ENCODE measurements around the gene ELL2.

Gene ELL2

DNA sequence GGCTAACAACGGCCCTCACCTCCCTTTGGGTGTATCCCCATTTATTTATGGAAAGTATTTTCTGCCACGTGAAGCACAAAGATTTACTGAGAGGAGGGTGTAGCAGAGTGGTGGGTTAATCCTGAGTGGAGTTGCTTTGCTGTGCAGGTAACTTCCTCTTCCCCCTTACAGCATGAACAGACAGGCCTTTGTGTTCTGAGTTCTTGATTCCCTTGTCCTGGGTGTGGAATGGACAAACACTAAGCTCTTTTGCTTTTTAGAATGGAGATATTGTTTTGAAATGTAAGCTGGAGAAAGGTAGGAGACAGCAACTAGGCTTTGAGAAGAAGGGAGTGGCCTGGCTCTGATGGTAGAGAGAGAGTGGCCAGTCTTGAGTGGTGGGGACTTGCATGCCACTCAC lies 122.0 kb downstream of the ELL2 start:
- Histone ChIP-seq H3K9me3 (replicated peaks; ENCODE audit: insufficient read depth, low read length) (no peaks in the 10 kb centered on the region), H3K9ac (ENCODE audit: low read length) (no peak overlapping the region), H3K79me2 (ENCODE audit: low read length) (no peaks in the 10 kb centered on the region), H3K27me3 (replicated peaks; ENCODE audit: insufficient read depth, low read length) (no peaks in the 10 kb centered on the region), H4K20me1 (ENCODE audit: insufficient read depth, low read length) (no peaks in the 10 kb centered on the region), H3K27ac (ENCODE audit: low read length) (no peak overlapping the region), H2AFZ (ENCODE audit: low read length) (no peak overlapping the region), H3K4me2 (ENCODE audit: low read depth, low read length) (no peak overlapping the region), H3F3A (ENCODE audit: insufficient read depth, low read length) (peaks cover 21% of the 10 kb centered on the region), H3K4me1 (ENCODE audit: low read length) (peaks cover 35% of the 10 kb centered on the region), H3K9me2 (replicated peaks; ENCODE audit: insufficient read depth, low read length) (no peaks in the 10 kb centered on the region), H3K4me3 (ENCODE audit: low read length) (no peak overlapping the region), H3K36me3 (replicated peaks; ENCODE audit: insufficient read depth, low read length) (no peaks in the 10 kb centered on the region)
- no peak for TF ChIP-seq EZH2phosphoT487 (IDR thresholded peaks at IDR 0.05; ENCODE audit: low read length)
- no peak for TF ChIP-seq EZH2 (optimal IDR thresholded peaks at IDR 0.05; ENCODE audit: low read depth, low read length)
- TF ChIP-seq, protein P1, sequence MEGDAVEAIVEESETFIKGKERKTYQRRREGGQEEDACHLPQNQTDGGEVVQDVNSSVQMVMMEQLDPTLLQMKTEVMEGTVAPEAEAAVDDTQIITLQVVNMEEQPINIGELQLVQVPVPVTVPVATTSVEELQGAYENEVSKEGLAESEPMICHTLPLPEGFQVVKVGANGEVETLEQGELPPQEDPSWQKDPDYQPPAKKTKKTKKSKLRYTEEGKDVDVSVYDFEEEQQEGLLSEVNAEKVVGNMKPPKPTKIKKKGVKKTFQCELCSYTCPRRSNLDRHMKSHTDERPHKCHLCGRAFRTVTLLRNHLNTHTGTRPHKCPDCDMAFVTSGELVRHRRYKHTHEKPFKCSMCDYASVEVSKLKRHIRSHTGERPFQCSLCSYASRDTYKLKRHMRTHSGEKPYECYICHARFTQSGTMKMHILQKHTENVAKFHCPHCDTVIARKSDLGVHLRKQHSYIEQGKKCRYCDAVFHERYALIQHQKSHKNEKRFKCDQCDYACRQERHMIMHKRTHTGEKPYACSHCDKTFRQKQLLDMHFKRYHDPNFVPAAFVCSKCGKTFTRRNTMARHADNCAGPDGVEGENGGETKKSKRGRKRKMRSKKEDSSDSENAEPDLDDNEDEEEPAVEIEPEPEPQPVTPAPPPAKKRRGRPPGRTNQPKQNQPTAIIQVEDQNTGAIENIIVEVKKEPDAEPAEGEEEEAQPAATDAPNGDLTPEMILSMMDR (IDR thresholded peaks at IDR 0.05; ENCODE audit: low read length): no peak
- DNase-seq: no peak

DNA sequence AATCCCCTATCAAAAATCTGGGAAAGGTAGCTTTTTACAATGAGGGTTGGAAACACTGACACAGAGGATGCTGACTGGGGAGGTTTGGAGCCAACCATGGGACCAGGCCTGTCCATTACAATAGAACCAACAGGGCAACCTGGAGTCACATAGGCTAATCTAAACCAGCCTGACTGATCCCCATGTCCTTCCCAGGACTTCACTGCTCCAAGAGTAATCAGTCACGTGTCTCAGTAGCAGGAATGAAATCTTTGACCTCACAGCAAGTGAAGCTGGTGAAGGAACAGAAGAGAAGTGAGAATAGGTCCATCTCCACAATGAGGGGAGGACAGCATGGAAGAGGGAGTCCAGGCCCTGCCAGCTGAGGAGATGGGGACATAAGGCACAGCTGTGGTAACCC lies 123.1 kb downstream of the ELL2 start:
- H3K4me2 ChIP-seq (ENCODE audit: low read depth, low read length): no peak overlapping the region
- H3K9ac ChIP-seq (ENCODE audit: low read length): no peak overlapping the region
- no peaks in the 10 kb centered on the region for H3K27me3 ChIP-seq (replicated peaks; ENCODE audit: insufficient read depth, low read length)
- H3K36me3 ChIP-seq (replicated peaks; ENCODE audit: insufficient read depth, low read length): no peaks in the 10 kb centered on the region
- no peaks in the 10 kb centered on the region for H3K9me2 ChIP-seq (replicated peaks; ENCODE audit: insufficient read depth, low read length)
- peaks cover 30% of the 10 kb centered on the region for H3F3A ChIP-seq (ENCODE audit: insufficient read depth, low read length)
- H3K4me1 ChIP-seq (ENCODE audit: low read length): peaks cover 35% of the 10 kb centered on the region
- no peaks in the 10 kb centered on the region for H3K79me2 ChIP-seq (ENCODE audit: low read length)
- H3K9me3 ChIP-seq (replicated peaks; ENCODE audit: insufficient read depth, low read length): no peaks in the 10 kb centered on the region
- TF ChIP-seq, protein P1 (IDR thresholded peaks at IDR 0.05; ENCODE audit: low read length): no peak
- TF ChIP-seq EZH2phosphoT487 (IDR thresholded peaks at IDR 0.05; ENCODE audit: low read length): no peak
- TF ChIP-seq EZH2 (optimal IDR thresholded peaks at IDR 0.05; ENCODE audit: low read depth, low read length): no peak
- H4K20me1 ChIP-seq (ENCODE audit: insufficient read depth, low read length): no peaks in the 10 kb centered on the region
- no peak overlapping the region for H3K27ac ChIP-seq (ENCODE audit: low read length)
- no peak overlapping the region for H2AFZ ChIP-seq (ENCODE audit: low read length)
- no peak overlapping the region for H3K4me3 ChIP-seq (ENCODE audit: low read length)
- no peak for DNase-seq

- Histone ChIP-seq H3K9ac (ENCODE audit: low read length) (no peak overlapping the region), H3K4me2 (ENCODE audit: low read depth, low read length) (no peak overlapping the region), H3K4me1 (ENCODE audit: low read length) (peaks cover 35% of the 10 kb centered on the region), H4K20me1 (ENCODE audit: insufficient read depth, low read length) (no peaks in the 10 kb centered on the region), H2AFZ (ENCODE audit: low read length) (no peak overlapping the region), H3K4me3 (ENCODE audit: low read length) (no peak overlapping the region), H3K27me3 (replicated peaks; ENCODE audit: insufficient read depth, low read length) (no peaks in the 10 kb centered on the region), H3K36me3 (replicated peaks; ENCODE audit: insufficient read depth, low read length) (no peaks in the 10 kb centered on the region), H3K9me3 (replicated peaks; ENCODE audit: insufficient read depth, low read length) (no peaks in the 10 kb centered on the region), H3K27ac (ENCODE audit: low read length) (no peak overlapping the region), H3F3A (ENCODE audit: insufficient read depth, low read length) (peaks cover 30% of the 10 kb centered on the region), H3K79me2 (ENCODE audit: low read length) (no peaks in the 10 kb centered on the region), H3K9me2 (replicated peaks; ENCODE audit: insufficient read depth, low read length) (no peaks in the 10 kb centered on the region)
- no peak for DNase-seq
- TF ChIP-seq, protein P1 (IDR thresholded peaks at IDR 0.05; ENCODE audit: low read length): no peak
- no peak for TF ChIP-seq EZH2phosphoT487 (IDR thresholded peaks at IDR 0.05; ENCODE audit: low read length)
- no peak for TF ChIP-seq EZH2 (optimal IDR thresholded peaks at IDR 0.05; ENCODE audit: low read depth, low read length)
Measured at GRCh38 chr5:95838001-95838520, 123.6 kb downstream of the ELL2 start.
